H1 (cell line): Measurements from ENCODE around the gene HOXD10. TPM values are rescaled to one million over a fixed set of nuclear protein-coding genes. Genes with fewer than 3 reads are reported as not detected.

Source experiments
- FOSL1 ChIP-seq: IDR thresholded peaks from 2 replicates; pipeline ENCODE4 v1.6.1; 2011; ENCODE audit warnings: mild to moderate bottlenecking, low read depth, low read length, moderate library complexity; ENCODE audit not compliant: insufficient read depth
- MAX ChIP-seq: IDR thresholded peaks from 2 replicates; pipeline ENCODE4 v1.6.1; 2012; ENCODE audit warnings: inconsistent platforms
- POU5F1 ChIP-seq: IDR thresholded peaks from 2 replicates; pipeline ENCODE4 v1.6.1; 2011; ENCODE audit warnings: low read depth, mild to moderate bottlenecking, low read length, moderate library complexity
- RFX5 ChIP-seq: IDR thresholded peaks from 2 replicates; pipeline ENCODE4 v1.6.1; 2011; ENCODE audit warnings: low read depth, low read length, improper control_type of control experiment, borderline replicate concordance
- RNF2 ChIP-seq: fragments of 200-900, 300-1000 bp; sonication (generic); IDR thresholded peaks from 2 replicates; pipeline ENCODE4 v1.7.1; 2016; ENCODE audit warnings: borderline replicate concordance, low read depth, mild to moderate bottlenecking, antibody characterized with exemption, low read length; ENCODE audit not compliant: poor library complexity, severe bottlenecking; ENCODE audit errors: missing control alignments
- RXRA ChIP-seq: IDR thresholded peaks from 2 replicates; pipeline ENCODE4 v1.6.1; 2011; ENCODE audit warnings: low read depth, mild to moderate bottlenecking, low read length, moderate library complexity; ENCODE audit not compliant: insufficient read depth
- TEAD4 ChIP-seq: IDR thresholded peaks from 2 replicates; pipeline ENCODE4 v1.6.1; 2012; ENCODE audit warnings: low read depth, low read length, inconsistent platforms, mixed read lengths
- ZNF274 ChIP-seq: IDR thresholded peaks from 2 replicates; pipeline ENCODE4 v1.7.0; 2012; ENCODE audit warnings: low read length, borderline replicate concordance; ENCODE audit errors: extremely low read depth
- polyA plus RNA-seq, 7 experiments: library from polyadenylated mRNA; depleted of rRNA in 3 of 7; stranded (reverse) in 5 of 7; unstranded in 2 of 7; fragments of >200 nt in 5 of 7; fragments of 200-250 nt in 2 of 7; gene quantifications; 1 replicate in 5 of 7; 2 replicates in 1 of 7; 4 replicates in 1 of 7; pipeline versions ENCODE4 v1.2.1 to v1.2.3, GENCODE V29; 2011 to 2013; ENCODE audit warnings: missing spikeins in 2 of 7, mixed read lengths in 2 of 7
- total RNA-seq: library from RNA; stranded (reverse); fragmentation: NEBNext Ultra II Directional; extraction: Animal tissue kit (Norgen Biotek cat#: 25700); gene quantifications from 2 replicates; pipeline ENCODE4 v1.2.1, GENCODE V29; 2021
- TF ChIP-seq, protein P1 (sequence below): IDR thresholded peaks from 2 replicates; pipeline ENCODE4 v1.6.1; 2012; ENCODE audit warnings: low read length, inconsistent platforms

The HOXD10 gene
- total and polyA plus RNA-seq, 2 of the 8 experiments (the other 6 are each of a cell fraction or from before 2014, with no cell fraction given) = not detected

GRCh38 chr2:176111309-176111663 is 5.3 kb upstream of the HOXD10 start (continued):
- TF ChIP-seq MAX (peak; percentile 47), POU5F1 (no peak), TEAD4 (peak; percentile 69; the same call in 1 of the 2 replicates), ZNF274 (no peak), RNF2 (no peak), RFX5 (no peak), FOSL1 (no peak), RXRA (no peak)
- TF ChIP-seq, protein P1, sequence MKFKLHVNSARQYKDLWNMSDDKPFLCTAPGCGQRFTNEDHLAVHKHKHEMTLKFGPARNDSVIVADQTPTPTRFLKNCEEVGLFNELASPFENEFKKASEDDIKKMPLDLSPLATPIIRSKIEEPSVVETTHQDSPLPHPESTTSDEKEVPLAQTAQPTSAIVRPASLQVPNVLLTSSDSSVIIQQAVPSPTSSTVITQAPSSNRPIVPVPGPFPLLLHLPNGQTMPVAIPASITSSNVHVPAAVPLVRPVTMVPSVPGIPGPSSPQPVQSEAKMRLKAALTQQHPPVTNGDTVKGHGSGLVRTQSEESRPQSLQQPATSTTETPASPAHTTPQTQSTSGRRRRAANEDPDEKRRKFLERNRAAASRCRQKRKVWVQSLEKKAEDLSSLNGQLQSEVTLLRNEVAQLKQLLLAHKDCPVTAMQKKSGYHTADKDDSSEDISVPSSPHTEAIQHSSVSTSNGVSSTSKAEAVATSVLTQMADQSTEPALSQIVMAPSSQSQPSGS = no peak
